GM12875 (cell line): Measurements from ENCODE around the gene PHPT1.

Experiments
- H3K4me3 ChIP-seq: one replicate; pipeline ENCODE4 v1.5.1; 2011; ENCODE audit warnings: low read depth, low read length, control low read depth
- CTCF ChIP-seq: IDR thresholded peaks from 2 replicates; pipeline ENCODE4 v1.5.1; 2011; ENCODE audit warnings: low read depth, mild to moderate bottlenecking, control low read depth, inconsistent platforms, low read length, moderate library complexity, borderline replicate concordance; ENCODE audit not compliant: insufficient read depth

The PHPT1 gene

GRCh38 chr9:136825295-136826187 is 23.7 kb upstream of the PHPT1 start:
- TF ChIP-seq CTCF, result no peak

DNA sequence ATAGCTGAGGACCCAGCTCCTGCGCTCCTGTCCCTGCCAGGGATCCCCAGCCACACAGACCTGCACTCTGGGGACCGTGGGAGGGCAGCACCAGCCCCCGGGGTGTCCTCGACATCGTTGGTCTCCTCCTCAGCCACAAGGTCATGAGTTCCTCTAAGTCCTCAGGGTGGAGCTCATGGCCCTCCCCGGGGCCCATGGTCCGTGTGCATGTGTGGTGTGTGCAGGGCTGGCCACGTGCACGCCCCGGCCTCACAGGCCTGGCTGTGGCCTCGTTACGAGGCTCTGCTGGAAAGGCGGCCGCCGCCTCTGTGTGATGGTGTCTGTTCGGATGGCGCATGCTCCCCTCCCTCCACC is 23.0 kb upstream of the PHPT1 start:
- H3K4me3 ChIP-seq, result no peak overlapping the region
- no peak for TF ChIP-seq CTCF

More at GRCh38 chr9:136825295-136826187, 23.7 kb upstream of the PHPT1 start:
- H3K4me3 ChIP-seq, result no peak overlapping the region

- H3K4me3 ChIP-seq, result no peak overlapping the region
- no peak for TF ChIP-seq CTCF
Measured at GRCh38 chr9:136826703-136827582, 22.3 kb upstream of the PHPT1 start.

GRCh38 chr9:136827794-136828473 is 21.3 kb upstream of the PHPT1 start:
- no peak for TF ChIP-seq CTCF

GRCh38 chr9:136828474-136829140 is 20.6 kb upstream of the PHPT1 start:
- no peak overlapping the region for H3K4me3 ChIP-seq
- TF ChIP-seq CTCF, result no peak

More at GRCh38 chr9:136827794-136828473, 21.3 kb upstream of the PHPT1 start:
- no peak overlapping the region for H3K4me3 ChIP-seq

- TF ChIP-seq CTCF, result no peak
- H3K4me3 ChIP-seq, result no peak overlapping the region
Measured at GRCh38 chr9:136829412-136829811, 19.8 kb upstream of the PHPT1 start.
